Left kidney (tissue), 2 donors: Measurements from ENCODE around the gene SYNGR1. TPM values are rescaled to one million over a fixed set of nuclear protein-coding genes. Genes with fewer than 3 reads are reported as not detected.
"Not testable (repeated sequence)": the region's sequence is repeated elsewhere in the genome, so short reads cannot be mapped to it uniquely, and the experiment has no call there.

Experiments
- DNase-seq: peaks from one replicate; pipeline ENCODE4 v3.0.0-alpha.2; 2013
- polyA plus RNA-seq: library from polyadenylated mRNA; unstranded; fragments of 120-200 nt; gene quantifications from one replicate; pipeline ENCODE4 v1.2.1, GENCODE V29; 2013; ENCODE audit not compliant: insufficient read length

Gene SYNGR1
- polyA plus RNA-seq, 1 donor = 21.6 TPM

DNA sequence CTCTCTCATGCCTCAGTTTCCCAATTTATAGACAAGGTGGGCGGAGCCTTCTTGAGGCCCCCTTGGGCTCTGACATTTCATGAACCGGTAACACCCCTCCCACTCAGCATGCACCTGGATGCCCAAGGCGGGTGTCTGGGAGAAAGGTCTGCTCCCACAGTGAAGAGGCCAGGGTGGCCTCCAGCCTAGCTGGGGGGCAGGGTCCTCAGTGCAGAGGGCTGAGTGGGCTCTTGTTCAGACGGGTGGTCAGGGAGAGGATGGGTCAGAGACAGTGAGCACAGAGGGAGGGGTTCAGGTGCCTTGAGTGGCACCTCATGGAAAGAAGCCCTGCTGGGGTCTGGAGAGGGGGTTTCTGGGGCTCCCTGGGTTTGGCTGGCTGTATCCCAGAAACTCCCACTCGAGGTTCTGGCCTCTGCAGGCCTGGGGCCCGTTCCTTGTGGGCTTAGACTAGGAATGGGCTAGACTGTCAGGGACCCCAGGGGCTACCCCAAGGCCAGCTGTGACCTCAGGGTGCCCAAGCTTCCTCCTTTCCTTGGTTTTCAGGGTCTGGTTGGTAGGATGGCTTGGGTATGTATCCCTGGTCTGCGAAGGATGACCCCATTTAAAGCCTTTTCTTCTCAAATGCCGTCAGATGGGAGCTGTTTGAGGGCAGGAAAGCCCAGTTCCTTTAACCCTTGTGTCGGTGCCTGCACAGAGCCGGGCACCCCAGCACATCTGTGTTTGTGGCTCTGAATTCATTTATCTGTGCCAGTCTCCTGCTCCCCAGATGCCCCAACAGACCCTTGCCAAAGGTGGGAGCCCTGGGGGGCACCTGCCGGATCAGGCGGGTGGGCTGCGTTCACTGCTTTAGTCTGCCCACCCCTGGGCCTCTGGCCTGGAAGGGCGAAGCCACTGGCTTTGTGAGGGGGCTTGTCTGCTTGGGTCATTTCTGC lies 1.2 kb downstream of the SYNGR1 start:
- DNase-seq = no peak

DNA sequence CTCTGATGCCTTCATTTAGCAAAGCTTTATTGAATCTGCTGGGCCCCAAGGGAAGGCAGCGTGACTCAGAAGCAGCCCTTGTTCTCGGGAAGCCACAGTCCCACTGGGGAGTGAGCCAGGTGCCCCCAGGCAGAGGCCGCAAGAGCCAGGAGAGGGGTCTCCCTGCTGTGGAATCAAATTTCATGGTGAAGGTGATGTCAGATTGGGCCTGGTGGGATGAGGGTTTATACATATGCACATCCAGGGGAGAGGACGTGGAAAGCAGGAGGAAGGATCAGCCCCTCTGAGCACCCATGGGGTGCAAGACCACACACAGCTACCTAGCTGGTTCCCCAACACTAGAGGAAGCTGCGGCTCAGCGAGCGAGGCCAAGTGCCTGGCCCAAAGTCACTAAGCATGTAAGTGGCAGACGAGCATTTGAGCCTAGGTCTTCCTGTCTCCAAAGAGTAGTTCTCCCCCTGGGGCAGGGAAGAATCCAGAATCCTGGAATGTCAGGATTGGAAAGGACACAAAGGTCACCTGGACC lies 2.0 kb downstream of the SYNGR1 start:
- no peak for DNase-seq

DNA sequence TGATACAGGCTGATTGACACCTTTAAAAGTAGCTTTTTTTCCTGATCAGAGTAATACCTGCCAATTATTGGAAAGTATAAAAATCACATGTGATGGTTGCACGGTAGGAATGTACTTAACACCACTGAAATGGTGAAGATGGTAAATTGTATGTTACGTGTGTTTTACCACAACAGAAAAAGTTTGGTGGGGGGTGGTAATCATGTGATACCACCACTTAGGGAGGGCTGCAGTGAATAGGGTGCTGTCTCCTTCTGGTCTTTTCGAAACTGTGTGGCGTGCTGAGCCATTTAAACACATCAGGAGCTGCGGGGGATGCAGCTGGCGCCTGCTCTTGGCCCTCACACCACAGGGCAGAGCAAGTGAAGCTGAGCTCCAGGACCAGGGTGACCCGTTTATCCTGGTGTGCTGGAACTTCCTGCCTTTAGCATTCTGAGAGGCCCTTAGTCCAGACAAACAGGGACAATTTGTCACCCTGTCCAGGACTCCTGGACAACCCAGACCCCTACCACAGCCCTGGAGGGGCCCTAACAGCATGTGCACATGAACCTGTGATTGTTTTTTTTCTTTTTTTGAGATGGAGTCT lies 2.6 kb downstream of the SYNGR1 start:
- no peak for DNase-seq

DNA sequence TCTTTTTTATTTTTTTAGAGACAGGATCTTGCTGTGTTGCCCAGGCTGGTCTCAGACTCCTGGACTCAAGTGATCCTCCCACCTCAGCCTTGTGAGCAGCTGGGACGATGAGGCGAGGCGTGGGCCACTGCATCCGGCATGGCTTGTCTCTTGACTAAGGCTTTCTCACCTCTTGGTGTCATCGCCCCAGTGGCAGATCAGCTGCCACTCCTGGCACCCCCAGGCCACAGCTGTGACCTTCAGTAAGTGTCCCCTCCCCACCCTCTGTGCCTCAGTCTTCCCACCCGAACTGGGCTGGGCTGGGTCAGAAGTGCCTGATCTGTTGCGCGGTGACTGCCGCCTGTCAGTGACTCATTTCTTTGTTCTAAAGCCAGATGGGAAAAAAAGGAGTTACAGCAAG lies 3.6 kb downstream of the SYNGR1 start:
- no peak for DNase-seq

DNA sequence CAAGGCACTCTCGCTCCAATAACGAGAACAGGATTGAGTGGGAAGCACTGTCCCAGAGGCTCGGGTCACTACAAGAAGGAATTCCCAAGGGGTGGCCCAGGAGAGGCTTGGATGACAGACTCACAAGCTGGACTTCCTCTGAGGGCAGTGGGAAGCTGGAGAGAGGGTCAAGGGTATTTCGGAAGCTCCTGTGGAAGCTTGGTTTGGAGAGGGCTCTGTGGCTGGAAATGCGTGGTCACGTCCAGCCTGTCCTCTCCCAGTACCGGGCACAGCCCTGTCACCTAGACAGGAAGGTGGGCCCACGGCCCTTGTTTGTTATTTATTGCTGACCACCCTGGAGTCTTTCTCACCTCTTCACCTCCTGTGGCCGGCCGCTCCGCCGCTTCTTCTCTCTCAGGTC lies 5.3 kb downstream of the SYNGR1 start:
- DNase-seq = no peak

DNA sequence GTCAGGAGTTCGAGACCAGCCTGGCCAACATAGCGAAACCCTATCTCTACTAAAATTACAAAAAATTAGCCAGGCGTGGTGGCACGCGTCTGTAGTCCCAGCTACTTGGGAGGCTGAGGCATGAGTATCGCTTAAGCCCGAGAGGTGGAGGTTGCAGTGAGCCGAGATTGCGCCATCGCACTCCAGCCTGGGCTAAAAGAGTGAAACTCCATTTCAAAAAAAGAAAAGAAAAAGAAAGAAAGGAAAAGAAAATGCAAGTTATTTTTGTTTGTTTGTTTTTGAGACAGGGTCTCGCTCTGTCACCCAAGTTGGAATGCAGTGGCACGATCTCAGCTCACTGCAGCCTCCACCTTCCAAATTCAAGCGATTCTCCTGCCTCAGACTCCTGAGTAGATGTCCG lies 6.0 kb downstream of the SYNGR1 start:
- not testable (repeated sequence) for DNase-seq

DNA sequence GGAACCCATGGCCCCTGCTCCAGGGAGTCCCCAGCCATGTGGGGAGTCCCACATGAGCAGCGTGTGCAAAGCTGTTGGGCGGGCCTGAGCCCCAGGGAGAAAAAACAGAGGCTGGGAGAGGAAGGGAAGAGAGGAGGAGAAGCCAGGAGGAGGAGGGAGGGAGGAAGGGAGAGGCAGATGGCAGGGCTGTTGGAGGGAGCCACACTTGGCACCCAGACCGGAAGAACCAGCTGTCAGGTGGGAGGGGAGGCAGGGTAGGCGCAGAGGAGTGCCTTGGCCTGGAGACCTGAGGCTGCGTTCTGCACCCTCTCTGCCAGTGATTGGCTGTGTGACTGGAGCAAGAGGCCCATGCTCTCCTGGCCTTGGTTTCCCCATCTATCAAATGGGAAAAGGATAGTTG lies 6.7 kb downstream of the SYNGR1 start:
- no peak for DNase-seq

DNA sequence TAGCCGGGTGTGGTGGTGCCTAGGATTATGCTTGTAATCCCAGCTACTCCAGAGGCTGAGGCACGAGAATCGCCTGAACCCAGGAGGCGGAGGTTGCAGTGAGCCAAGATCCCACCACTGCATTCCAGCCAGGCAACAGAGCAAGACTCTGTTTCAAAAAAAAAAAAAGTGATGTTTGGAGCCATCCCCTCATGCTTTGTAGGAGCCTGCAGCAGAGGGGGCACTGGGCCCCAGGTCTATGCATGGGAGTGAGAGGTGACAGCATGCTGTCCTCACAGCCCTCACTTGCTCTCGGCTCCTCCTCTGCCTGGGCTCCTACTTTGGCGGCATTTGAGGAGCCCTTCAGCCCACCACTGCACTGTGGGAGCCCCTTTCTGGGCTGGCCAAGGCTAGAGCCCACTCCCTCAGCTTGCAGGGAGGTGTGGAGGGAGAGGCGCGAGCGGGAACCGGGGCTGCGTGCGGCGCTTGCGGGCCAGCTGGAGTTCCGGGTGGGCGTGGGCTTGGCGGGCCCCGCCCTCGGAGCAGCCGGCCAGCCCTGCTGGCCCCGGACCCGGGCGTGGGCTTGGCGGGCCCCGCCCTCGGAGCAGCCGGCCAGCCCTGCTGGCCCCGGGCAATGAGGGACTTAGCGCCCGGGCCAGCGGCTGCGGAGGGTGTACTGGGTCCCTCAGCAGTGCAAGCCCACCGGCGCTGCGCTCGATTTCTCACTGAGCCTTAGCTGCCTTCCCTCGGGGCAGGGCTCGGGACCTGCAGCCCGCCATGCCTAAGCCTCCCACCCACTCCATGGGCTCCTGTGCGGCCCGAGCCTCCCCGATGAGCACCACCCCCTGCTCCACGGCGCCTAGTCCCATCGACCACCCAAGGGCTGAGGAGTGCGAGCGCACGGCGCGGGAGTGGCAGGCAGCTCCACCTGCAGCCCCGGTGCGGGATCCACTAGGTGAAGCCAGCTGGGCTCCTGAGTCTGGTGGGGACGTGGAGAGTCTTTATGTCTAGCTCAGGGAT lies 7.6 kb downstream of the SYNGR1 start:
- DNase-seq = not testable (repeated sequence)

DNA sequence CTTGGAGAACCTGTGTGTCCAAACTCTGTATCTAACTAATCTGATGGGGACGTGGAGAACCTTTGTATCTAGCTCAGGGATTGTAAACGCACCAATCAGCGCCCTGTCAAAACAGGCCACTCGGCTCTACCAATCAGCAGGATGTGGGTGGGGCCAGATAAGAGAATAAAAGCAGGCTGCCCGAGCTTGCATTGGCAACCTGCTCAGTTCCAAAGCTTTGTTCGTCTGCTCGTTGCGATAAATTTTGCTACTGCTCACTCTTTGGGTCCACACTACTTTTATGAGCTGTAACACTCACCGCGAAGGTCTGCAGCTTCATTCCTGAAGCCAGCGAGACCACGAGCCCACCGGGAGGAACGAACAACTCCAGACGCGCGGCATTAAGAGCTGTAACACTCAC lies 8.4 kb downstream of the SYNGR1 start:
- DNase-seq = not testable (repeated sequence)

DNA sequence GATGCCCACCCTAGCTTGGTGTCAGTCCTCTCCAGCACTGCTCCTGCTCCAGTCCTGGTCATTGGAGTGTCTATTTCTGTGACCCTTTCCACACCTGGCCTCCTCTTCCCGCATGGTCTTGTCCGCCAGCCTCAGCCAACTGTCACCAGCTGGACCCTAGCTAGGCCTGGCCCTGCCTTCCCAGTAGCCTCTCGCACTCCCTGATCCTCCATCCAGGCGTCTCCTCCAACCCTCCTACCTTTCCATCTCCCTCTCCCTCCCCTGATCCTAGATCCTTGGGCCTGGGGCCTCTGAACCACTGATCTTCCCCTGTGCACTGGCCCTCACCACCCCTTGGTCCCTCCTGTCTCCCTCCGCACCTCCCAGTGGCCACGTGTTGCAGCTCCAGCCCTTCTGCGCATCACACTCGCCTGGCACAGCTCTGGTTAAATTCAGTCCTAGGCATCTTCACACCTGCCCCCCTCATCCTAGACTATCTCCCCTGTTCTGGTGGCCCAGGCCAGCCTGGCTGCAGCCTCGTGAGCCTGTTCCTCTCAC lies 9.9 kb downstream of the SYNGR1 start:
- DNase-seq = no peak

DNA sequence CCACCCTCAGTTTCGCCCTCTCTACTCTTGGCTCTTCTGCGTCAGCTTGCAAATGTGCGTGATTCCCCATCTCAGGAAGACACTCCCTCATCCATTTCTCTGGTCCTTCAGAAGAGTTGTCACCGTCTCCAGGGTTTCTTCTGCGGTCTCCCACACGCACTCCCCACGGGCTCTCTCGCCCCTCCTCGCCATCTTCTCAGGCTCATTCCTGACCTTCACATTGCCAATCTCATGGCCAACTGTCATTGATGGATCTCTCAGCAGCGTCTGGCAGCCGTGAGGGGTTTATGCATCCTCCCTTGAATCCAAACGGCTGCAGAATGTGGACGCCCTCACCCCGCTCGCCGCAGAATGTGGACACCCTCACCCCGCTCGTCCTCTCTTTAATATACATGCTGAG lies 10.5 kb downstream of the SYNGR1 start:
- no peak for DNase-seq

DNA sequence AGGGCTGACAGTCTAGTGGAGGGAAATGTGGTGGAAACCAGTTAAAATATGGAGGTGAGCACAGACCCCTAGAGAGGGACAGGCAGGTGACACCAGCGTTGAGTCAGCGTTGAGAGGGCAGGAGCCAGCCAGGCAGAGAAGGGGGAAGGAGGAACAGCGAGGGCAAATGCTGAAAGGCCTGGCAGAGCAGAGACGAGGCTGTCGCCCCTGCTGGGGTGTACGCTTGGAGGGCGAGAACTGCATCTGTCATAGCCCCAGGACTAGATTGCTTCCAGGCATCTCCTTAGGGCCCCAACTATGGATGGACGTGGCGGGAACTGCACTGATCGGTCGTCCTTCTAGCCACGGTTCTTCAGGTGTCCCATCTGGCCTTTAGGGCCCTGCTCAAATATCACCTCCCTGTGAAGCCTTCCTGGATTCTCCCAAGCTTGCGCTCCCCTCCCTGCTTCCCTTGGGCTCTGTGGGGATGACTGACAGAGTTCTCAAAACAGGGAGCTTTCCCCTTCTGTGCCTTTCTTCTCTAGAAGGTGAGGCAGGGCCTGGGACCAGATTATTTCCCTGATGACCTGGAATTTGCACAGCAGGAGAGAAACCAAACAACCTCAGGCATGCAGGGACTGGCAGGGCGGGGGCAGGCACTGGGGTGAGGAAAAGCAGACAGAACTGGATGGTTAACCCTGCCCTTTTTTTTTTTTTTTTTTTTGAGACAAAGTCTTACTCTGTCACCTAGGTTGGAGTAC lies 11.1 kb downstream of the SYNGR1 start:
- no peak for DNase-seq

DNA sequence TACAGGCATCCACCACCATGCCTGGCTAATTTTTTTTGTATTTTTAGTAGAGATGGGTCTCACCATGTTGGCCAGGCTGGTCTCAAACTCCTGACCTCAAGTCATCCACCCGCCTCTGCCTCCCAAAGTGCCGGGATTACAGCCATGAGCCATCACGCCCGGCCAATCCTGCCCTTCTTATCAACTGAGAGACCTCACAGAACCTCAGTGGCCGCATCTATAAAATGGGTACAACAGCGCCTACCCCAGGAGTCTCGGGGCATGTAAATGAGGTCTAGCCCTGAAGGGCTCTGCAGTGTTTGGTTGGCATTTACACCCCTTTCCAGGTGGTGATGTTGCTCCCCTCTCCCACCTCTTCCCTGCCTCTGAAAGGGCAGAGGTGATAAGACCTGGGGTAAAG lies 11.7 kb downstream of the SYNGR1 start:
- DNase-seq = no peak

DNA sequence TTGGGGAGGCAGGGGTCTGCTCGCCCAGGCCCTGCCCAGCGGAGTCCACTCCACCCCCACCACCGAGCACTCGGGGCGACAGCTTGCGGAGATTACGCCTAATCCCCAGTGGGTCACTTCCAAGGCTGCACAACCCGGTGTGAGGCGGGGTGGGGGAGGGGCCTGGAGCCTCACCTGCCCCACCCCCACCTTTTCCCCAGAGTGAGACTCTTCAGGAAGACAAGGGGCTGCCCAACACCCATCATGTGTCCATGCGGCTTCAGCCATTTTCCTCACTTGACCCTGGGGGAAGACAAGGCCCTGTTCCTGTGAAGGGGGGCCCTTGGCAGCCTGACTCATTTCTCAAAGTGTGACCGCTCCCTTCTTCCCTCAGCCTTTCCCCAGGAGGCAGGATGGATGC lies 12.5 kb downstream of the SYNGR1 start:
- DNase-seq = no peak

DNA sequence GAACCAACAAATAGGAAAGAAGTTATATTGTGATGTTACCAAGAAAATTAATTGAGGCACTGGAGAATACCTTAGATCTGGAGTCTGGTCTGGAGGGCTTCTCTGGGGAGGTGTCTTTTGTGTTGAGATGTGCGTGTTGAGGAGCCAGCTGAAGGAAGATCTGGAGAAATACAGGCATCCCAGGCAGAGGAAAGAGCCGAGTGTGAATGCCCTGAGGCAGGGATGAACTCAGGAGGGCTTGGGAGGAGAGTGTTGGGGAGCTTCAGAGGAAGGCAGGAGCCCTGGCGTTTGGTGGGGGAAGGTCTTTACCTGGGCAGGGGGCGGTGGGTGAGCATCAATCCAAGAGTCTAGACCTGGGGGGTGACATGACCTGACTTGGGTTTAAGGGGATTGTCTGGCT lies 13.1 kb downstream of the SYNGR1 start:
- no peak for DNase-seq

DNA sequence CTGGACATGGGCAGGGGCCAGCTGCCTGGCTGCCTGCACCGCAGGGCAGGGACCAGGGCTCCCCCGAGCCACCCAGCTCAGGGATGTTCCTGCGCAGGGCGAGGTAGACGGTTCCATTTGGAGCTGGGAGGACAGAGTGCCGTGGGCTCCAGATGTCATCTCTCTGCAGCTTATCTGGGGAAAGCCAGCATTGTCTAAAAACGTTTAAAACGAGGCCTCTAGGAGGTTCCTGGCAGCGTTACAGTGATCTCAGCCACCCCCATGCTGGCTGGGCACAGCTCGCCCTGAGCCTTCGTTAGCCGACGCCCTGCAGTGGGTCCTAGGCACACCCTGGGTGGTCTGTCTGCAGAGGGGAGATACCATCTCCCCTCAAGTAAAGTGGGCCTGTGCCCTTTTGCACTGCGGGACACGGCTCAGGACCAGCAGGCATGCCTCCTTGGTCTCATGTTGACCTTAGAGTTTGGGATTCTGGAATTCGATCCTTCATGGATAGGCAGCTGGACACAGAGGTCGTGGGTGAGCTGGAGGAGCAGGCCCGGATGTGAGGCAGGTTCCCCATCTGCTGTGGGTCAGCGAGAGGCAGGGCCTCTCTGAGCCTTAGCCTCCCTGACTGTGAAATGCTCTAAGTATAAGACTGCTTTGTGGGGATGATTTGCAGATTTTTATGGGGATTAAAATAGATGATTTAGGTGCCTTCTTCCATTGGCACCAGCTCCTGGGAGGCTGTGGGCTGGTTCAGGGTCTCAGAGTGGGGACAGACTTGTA lies 14.1 kb downstream of the SYNGR1 start:
- no peak for DNase-seq

DNA sequence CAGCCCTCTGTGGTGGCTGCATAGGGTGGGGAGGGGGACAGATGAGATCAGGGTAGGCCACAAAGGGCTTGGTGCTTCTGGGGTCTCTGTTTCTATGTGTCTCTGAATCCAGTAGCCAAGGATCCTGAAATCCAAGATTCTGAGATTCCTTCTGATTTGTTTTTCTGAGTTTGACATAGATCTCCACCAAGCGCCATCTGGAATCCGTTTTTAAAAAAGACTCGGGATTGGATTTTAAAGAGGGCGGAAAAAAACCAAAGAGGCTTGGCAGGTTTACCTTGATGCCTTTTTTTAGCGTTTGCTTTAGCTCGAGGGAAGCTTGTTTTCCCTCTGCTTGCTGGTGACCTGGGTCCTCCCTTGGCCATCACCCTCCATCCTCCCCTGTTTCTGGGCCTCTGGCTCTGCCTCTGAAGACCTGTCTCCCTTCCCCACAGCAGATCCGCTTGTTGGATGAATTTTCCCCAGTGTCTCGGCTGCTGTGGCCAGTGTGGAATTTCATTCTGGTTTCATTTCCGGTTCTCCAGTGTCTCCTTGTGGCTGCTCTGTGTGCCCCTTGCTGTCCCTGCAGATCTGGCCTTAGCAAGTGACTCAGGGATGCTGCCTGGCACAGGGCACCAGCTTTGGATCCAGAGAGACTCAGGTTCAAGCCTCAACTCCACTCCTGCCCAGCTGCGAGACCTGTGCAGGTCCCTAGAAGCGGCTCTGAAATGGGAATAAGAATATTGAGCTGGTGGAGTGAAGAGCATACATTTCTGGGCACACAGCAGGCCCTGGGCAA lies 15.1 kb downstream of the SYNGR1 start:
- no peak for DNase-seq

DNA sequence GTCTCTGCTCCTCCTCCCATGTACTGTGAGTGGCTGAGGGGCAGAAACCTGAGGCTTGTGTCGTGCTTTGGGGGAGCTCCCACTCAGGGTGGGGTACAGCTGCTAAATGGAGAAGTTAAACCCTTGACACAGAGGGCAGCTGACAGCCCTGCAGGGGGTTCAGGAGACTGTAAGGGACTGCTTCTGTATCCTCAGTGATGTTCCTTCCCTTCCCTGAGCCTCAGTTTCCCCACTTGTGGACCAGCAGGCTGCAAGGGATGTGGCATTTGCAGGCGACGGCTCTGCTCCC lies 15.6 kb downstream of the SYNGR1 start:
- no peak for DNase-seq

DNA sequence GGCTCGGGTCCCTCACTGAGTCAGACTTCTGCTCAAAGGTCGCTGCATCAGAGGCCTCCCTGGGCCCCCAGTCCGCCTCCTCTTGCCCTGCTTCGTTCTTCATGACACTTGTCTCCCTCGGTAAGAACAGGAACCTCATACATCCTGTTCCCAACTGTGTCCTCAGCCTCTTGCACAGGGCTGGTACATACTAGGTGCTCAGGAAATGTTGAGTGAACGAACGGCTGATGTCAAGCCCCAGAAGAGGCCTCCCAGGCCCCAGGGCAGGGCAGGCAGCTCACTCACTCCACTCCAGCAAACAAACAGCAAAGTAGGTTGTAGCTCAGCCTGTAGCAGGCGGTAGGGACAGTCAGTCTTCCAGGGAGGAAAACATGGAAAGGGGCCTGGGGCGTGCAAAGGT lies 17.2 kb downstream of the SYNGR1 start:
- DNase-seq = no peak

DNA sequence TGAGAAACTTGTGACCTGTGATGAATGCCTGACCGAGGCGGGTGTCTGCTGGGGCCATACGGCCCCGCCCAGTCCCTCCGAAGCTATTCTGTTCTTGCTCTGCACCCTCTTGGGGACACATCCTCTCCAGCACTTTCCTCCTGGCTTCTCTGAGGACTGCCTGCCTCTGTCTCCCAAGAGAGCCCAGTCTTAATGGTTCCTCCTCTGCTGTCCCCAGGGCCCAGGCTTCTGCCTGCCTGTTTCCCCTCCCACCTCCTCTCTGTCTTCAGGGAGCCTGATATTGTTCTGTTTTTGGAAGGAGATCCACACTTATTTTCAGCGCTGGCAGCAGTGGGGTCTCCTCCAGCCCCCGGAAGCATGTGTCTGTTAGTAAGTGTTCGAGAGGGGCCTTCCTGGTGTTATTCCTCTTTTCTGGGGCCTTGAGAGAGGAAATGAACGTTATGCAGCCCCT lies 18.7 kb downstream of the SYNGR1 start:
- no peak for DNase-seq
